Left ventricle myocardium inferior (tissue), 1 donor: ENCODE results near the gene BRF1. TPM values are rescaled to one million over a fixed set of nuclear protein-coding genes. Genes with fewer than 3 reads are reported as not detected.
A peak's percentile ranks its signal among the peaks of the same experiment; 100 is the strongest.
"Not testable (repeated sequence)": the region's sequence is repeated elsewhere in the genome, so short reads cannot be mapped to it uniquely, and the experiment has no call there.

Experiments
- DNase-seq: peaks from one replicate; pipeline ENCODE4 v3.0.0-alpha.2; 2020
- H3K27ac ChIP-seq: fragments of 200-600 bp; replicated peaks from 2 replicates; pipeline ENCODE4 v1.8.0; 2021
- H3K27me3 ChIP-seq: fragments of 200-600 bp; 2 replicates; pipeline ENCODE4 v1.8.0; 2021; ENCODE audit warnings: low read depth
- H3K36me3 ChIP-seq: fragments of 200-600 bp; 2 replicates; pipeline ENCODE4 v1.8.0; 2021
- H3K4me1 ChIP-seq: fragments of 200-600 bp; 2 replicates; pipeline ENCODE4 v1.8.0; 2021
- H3K4me3 ChIP-seq: fragments of 200-600 bp; 2 replicates; pipeline ENCODE4 v1.8.0; 2021; ENCODE audit warnings: mild to moderate bottlenecking, moderate library complexity
- H3K9me3 ChIP-seq: fragments of 200-600 bp; replicated peaks from 2 replicates; pipeline ENCODE4 v1.8.0; 2021
- intact Hi-C: fragments of 100-400 bp; cut with micrococcal nuclease; formaldehyde crosslinking; loops from one replicate; pipeline ENCODE4 v1.11.0; 2022
- total RNA-seq: library from RNA; stranded (reverse); fragmentation: NEBNext Ultra II Directional; extraction: Animal tissue kit (Norgen Biotek cat#: 25700); gene quantifications from one replicate; pipeline ENCODE4 v1.2.1, GENCODE V29; 2021
- TF ChIP-seq, protein P1 (sequence below): fragments of 200-600 bp; IDR thresholded peaks from 2 replicates; pipeline ENCODE4 v1.8.0; 2021; ENCODE audit warnings: antibody characterized with exemption, mild to moderate bottlenecking, borderline replicate concordance
- donor health status: DM: no; HTN: yes; CAD: no; lungs with severe emphysema.

The BRF1 gene
- total RNA-seq, 1 donor from 2014 or later, result 19.8 TPM

DNA sequence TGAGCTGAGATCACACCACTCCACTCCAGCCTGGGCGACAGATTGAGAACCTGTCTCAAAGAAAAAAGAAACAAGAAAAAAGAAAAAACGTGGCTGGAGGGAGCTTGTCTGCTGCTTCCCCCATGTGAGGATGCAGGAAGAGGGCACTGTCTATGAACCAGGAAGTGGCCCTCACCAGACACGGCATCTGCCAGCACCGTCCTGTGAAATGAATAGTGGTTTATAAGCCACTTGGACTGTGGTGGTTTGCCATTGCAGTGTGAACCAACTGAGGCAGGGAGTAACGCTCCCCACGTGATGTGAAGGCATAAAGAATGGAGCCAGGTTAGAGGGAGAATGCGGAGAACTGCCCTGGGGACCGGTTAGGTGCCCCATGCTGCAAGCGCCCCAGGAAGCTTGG lies 4.5 kb upstream of the BRF1 start:
- DNase-seq, result no peak
- Histone ChIP-seq H3K27me3 (no peaks in the 10 kb centered on the region), H3K36me3 (no peaks in the 10 kb centered on the region), H3K27ac (no peak overlapping the region), H3K4me3 (no peak overlapping the region), H3K9me3 (no peaks in the 10 kb centered on the region), H3K4me1 (peaks cover 7% of the 10 kb centered on the region)
- intact Hi-C loops, result no loop called here
- TF ChIP-seq, protein P1, sequence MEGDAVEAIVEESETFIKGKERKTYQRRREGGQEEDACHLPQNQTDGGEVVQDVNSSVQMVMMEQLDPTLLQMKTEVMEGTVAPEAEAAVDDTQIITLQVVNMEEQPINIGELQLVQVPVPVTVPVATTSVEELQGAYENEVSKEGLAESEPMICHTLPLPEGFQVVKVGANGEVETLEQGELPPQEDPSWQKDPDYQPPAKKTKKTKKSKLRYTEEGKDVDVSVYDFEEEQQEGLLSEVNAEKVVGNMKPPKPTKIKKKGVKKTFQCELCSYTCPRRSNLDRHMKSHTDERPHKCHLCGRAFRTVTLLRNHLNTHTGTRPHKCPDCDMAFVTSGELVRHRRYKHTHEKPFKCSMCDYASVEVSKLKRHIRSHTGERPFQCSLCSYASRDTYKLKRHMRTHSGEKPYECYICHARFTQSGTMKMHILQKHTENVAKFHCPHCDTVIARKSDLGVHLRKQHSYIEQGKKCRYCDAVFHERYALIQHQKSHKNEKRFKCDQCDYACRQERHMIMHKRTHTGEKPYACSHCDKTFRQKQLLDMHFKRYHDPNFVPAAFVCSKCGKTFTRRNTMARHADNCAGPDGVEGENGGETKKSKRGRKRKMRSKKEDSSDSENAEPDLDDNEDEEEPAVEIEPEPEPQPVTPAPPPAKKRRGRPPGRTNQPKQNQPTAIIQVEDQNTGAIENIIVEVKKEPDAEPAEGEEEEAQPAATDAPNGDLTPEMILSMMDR, result no peak

DNA sequence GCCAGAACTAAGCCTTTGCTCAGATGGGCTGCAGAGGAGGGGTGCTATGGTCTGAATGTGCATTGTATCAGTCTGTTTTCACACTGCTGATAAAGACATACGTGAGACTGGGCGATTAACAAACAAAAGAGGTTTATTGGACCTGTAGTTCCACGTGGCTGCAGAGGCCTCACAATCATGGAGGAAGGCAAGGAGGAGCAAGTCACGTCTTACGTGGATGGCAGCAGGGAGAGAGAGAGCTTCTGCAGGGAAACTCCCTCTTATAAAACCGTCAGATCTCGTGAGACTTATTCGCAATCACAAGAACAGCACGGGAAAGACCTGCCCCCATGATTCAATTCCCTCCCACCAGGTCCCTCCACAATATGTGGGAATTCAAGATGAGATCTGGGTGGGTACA lies 3.8 kb upstream of the BRF1 start:
- no peak for DNase-seq
- Histone ChIP-seq H3K4me1 (peaks cover 15% of the 10 kb centered on the region), H3K9me3 (no peaks in the 10 kb centered on the region), H3K36me3 (no peaks in the 10 kb centered on the region), H3K4me3 (no peak overlapping the region), H3K27ac (no peak overlapping the region), H3K27me3 (no peaks in the 10 kb centered on the region)
- intact Hi-C loops, result no loop called here
- TF ChIP-seq, protein P1, result no peak

DNA sequence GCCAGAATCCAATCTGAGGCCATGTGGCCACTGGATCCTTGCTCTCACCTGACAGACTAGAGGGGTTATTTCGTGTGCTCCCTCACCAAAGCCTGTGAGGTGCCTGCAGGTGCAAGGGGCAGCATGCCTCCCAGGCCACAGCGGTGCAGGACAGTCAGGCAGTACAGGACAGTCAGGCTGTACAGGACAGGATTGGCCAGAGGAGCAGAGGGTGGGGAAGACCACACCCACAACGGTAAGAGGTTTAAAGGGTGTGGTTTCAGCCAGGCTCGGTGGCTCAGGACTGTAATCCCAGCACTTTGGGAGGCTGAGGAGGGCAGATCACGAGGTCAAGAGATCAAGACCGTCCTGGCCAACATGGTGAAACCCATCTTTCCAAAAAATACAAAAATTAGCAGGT lies 3.1 kb upstream of the BRF1 start:
- Histone ChIP-seq H3K9me3 (no peaks in the 10 kb centered on the region), H3K4me3 (no peak overlapping the region), H3K27ac (no peak overlapping the region), H3K36me3 (no peaks in the 10 kb centered on the region), H3K27me3 (no peaks in the 10 kb centered on the region), H3K4me1 (peaks cover 21% of the 10 kb centered on the region)
- DNase-seq, result no peak
- intact Hi-C loops, result no loop called here
- TF ChIP-seq, protein P1, result no peak

DNA sequence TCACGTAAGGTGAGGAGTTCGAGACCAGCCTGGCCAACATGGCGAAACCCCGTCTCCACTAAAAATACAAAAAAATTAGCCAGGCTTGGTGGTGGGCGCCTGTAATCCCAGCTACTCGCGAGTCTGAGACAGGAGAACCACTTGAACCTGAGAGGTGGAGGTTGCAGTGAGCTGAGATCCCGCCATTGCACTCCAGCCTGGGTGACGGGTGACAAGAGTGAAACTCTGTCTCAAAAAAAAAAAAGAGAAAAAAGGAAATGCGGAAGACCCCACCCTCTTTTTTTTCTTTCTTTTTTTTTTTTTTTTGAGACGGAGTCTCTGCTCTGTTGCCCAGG lies 1.1 kb upstream of the BRF1 start:
- intact Hi-C loops, H3K9me3 ChIP-seq, H3K36me3 ChIP-seq, H3K27me3 ChIP-seq, DNase-seq: not testable (repeated sequence)
- Histone ChIP-seq H3K27ac (peak overlapping the region; percentile 98), H3K4me1 (peaks cover 30% of the 10 kb centered on the region), H3K4me3 (peak overlapping the region; percentile 85)

DNA sequence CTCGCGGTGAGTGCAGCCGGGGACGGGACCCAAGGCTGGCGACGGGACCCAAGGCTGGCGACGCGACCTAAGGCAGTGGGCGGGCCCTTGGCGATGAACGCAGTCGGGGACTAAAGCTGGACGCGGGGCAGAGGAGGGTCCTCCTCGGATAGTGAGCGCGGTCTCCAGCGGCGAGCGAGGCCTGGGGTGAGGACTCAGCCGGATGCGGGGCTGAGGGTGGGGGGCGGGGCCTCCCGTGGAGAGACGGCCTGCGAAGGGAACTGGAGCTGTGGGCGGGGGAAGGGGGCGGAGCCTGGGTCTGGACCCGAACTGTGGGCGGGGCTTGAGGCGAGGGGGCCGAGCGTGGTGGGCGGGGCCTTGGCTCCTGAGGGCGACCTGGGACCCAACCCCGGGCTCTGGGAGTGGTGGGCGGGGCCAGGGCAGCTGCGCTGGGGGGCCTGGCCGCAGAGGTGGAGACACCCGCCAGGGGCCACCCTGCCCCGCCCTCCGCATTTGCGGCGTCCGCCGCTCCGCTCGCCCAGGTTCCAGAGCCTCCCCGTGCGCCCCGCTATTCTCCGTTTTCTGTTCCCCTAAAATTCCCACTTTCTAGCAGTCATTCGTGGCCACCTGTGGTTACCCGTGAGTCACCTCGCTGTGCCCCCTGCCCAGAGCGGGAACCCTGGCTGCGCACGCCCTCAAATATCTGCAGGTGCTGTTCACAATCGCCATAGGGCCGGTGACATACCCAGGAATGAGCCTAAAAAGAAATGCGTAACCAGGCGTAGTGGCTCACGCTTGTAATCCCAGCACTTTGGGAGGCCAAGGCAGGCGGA lies 508 bp upstream of the BRF1 start:
- peak overlapping the region; percentile 98 for H3K27ac ChIP-seq
- H3K4me1 ChIP-seq, result peaks cover 30% of the 10 kb centered on the region
- no peaks in the 10 kb centered on the region for H3K36me3 ChIP-seq
- TF ChIP-seq, protein P1, result no peak
- H3K9me3 ChIP-seq, result no peaks in the 10 kb centered on the region
- intact Hi-C loops, result no loop called here
- DNase-seq, result peak; percentile 99
- peak overlapping the region; percentile 85 for H3K4me3 ChIP-seq
- H3K27me3 ChIP-seq, result no peaks in the 10 kb centered on the region

DNA sequence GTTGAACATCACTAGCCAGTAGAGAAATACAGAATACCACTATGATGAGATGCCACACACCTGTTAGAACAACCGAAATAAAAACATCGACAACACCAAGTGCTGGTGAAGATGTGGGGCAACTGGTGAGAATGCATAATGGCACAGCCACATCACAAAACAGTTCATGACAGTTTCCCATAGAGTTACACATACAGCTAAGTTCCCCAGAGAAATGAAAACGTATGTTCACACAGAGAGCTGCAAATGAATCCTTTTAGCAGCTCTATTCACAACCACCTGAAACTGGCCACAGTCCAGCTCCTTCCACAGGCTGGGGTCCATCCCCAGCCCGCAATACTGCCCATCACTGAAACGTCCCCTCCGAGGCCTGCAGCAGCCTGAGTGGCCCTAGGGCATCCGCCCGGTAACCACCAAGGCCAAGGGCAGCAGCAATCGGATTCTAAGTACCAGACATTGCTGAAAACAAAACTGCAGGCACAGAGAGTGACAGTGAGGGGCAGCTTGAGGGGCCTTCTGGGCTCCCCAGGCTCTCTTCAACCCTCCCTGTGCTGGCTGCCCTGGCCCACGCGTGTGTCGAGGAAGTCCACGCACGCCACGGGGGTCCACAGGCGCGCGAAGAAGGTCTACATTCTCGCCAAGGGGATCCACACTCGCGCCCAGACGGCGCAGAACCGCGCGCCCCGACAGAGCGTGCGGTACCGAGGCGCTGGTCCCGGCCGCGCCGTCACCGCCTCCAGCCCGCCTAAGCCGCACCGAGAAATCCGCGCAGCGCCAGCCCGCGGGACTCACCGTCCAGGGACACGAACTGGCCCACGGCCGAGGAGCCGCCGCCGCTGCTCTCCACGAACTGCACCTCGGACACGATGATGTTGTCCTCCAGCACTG lies 903 bp downstream of the BRF1 start:
- peak overlapping the region; percentile 98 for H3K27ac ChIP-seq
- H3K36me3 ChIP-seq, result no peaks in the 10 kb centered on the region
- peaks cover 36% of the 10 kb centered on the region for H3K4me1 ChIP-seq
- no peaks in the 10 kb centered on the region for H3K27me3 ChIP-seq
- peak overlapping the region; percentile 85 for H3K4me3 ChIP-seq
- H3K9me3 ChIP-seq, result no peaks in the 10 kb centered on the region
- DNase-seq, result no peak
- TF ChIP-seq, protein P1, result no peak
- intact Hi-C loops, result no loop called here

DNA sequence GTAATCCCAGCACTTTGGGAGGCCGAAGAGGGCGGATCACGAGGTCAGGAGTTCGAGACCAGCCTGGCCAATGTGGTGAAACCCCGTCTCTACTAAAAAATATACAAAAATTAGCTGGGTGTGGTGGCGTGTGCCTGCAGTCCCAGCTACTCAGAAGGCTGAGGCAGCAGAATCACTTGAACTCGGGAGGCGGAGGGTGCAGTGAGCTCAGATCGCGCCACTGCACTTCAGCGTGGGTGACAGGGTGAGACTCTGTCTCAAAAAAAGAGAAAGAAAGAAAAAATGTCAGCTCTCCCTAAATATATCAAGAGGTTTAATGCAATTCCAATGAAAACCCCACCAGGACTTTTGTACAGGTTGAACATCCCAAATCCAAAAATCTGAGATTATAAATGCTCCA lies 3.5 kb downstream of the BRF1 start:
- H3K36me3 ChIP-seq, H3K4me3 ChIP-seq, DNase-seq, H3K27ac ChIP-seq, intact Hi-C loops, H3K27me3 ChIP-seq, H3K9me3 ChIP-seq: not testable (repeated sequence)
- H3K4me1 ChIP-seq, result peaks cover 62% of the 10 kb centered on the region
